ENCODE data around the gene B3GLCT. TPM values are rescaled to one million over a fixed set of nuclear protein-coding genes. Genes with fewer than 3 reads are reported as not detected.

The B3GLCT gene
- total and polyA plus RNA-seq, 9 donors, result 4.1 to 10.8 (median 7.9) TPM

DNA sequence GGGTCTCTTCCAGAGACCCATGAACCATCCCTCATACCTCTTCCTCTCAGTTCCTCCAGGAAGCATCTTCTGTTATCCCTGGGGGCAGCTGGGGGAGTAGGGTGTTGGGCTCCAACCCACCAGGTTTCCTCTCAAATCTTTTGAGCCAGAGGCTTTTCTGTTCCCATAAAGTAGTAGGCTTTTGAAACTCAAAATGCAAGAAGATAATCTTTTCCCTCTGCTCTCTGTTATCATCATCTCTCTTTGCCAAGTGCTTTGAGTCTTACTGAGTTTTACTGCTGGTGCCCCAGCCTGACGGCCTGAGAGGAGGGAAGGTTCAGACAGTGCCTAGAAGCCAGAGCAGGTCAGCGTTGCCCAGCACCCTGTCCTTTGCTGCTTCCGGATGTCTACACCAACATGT lies 157.2 kb downstream of the B3GLCT start:
- 60 to 71% (median 68%) methylated on average over 3 of the region's 3 CpGs for WGBS, 3 donors
- H3K36me3 ChIP-seq, result no peaks in the 10 kb centered on the region
- TF ChIP-seq, protein P1, sequence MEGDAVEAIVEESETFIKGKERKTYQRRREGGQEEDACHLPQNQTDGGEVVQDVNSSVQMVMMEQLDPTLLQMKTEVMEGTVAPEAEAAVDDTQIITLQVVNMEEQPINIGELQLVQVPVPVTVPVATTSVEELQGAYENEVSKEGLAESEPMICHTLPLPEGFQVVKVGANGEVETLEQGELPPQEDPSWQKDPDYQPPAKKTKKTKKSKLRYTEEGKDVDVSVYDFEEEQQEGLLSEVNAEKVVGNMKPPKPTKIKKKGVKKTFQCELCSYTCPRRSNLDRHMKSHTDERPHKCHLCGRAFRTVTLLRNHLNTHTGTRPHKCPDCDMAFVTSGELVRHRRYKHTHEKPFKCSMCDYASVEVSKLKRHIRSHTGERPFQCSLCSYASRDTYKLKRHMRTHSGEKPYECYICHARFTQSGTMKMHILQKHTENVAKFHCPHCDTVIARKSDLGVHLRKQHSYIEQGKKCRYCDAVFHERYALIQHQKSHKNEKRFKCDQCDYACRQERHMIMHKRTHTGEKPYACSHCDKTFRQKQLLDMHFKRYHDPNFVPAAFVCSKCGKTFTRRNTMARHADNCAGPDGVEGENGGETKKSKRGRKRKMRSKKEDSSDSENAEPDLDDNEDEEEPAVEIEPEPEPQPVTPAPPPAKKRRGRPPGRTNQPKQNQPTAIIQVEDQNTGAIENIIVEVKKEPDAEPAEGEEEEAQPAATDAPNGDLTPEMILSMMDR (IDR thresholded peaks at IDR 0.05), result no peak
- H3K27me3 ChIP-seq, result no peaks in the 10 kb centered on the region
- no peaks in the 10 kb centered on the region for H3K4me1 ChIP-seq (ENCODE audit: insufficient read depth)
- H3K4me3 ChIP-seq, result no peak overlapping the region
- intact Hi-C loops (cut with DNase I), result no loop called here
- no peak for DNase-seq
- H3K27ac ChIP-seq, result no peak overlapping the region
- peaks cover 0 to 4% of the 10 kb centered on the region in 2 donors for H3K9me3 ChIP-seq

DNA sequence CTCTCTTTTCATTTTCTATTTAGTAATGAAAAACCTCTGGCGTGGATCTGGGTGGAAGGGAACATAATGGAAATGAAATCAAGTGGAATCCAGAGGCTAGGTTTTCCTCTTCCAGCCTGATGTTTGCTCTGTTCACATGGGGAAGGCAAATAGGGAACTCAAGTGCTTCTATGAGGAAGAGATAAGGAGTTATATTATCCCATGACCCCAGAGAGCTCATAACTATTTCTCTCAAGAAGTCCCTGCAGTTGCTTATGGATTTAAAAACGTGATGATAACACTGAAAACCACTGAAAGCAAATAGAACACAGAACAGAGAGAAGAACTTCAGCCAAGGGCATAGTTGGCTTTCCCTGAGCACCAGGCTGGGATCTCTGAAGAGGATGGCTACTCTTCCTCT lies 157.8 kb downstream of the B3GLCT start:
- no peaks in the 10 kb centered on the region for H3K27me3 ChIP-seq

DNA sequence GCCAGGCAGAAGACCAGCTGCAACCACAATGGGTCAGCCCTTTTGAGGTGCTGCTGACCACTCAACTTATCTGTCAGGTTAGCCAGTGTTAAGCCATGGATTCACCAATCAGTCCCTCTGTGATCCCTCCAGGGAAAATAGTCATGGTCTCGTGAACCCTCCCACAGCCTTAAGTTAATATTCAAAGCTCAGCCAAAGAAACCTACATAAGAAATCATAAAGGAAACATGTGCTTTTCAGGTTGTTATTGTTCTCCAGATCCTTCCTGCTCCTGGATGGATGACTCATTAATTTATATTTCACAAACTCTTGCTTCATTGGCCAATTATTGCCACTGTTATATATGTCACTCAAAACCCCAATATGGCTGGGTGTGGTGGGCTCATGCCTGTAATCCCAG lies 161.9 kb downstream of the B3GLCT start:
- H3K9me3 ChIP-seq, result no peaks in the 10 kb centered on the region
- H3K4me3 ChIP-seq, result no peak overlapping the region
- whole genome bisulfite sequencing, 3 donors, result 88 to 93% (median 91%) methylated on average over 1 of the region's 1 CpG
- H3K36me3 ChIP-seq, result no peaks in the 10 kb centered on the region
- no peak for DNase-seq
- H3K27ac ChIP-seq, result no peak overlapping the region
- H3K4me1 ChIP-seq (ENCODE audit: insufficient read depth), result no peaks in the 10 kb centered on the region
- no peaks in the 10 kb centered on the region for H3K27me3 ChIP-seq
- intact Hi-C loops (cut with DNase I), result no loop called here
- TF ChIP-seq, protein P1 (IDR thresholded peaks at IDR 0.05), result no peak
- TF ChIP-seq POLR2A (IDR thresholded peaks at IDR 0.05) (no peak), EP300 (IDR thresholded peaks at IDR 0.05) (no peak)

More for the DNA sequence above, 157.8 kb downstream of the B3GLCT start:
- WGBS, 3 donors, result 32 to 42% (median 38%) methylated on average over 2 of the region's 2 CpGs
- TF ChIP-seq, protein P1 (IDR thresholded peaks at IDR 0.05), result no peak
- TF ChIP-seq POLR2A (IDR thresholded peaks at IDR 0.05) (no peak), EP300 (IDR thresholded peaks at IDR 0.05) (no peak)
- H3K4me3 ChIP-seq, result no peak overlapping the region
- no peak overlapping the region for H3K27ac ChIP-seq
- no peaks in the 10 kb centered on the region for H3K4me1 ChIP-seq (ENCODE audit: insufficient read depth)
- intact Hi-C loops (cut with DNase I), result no loop called here
- no peak for DNase-seq
- H3K36me3 ChIP-seq, result no peaks in the 10 kb centered on the region
- peaks cover 0 to 4% of the 10 kb centered on the region in 2 donors for H3K9me3 ChIP-seq

DNA sequence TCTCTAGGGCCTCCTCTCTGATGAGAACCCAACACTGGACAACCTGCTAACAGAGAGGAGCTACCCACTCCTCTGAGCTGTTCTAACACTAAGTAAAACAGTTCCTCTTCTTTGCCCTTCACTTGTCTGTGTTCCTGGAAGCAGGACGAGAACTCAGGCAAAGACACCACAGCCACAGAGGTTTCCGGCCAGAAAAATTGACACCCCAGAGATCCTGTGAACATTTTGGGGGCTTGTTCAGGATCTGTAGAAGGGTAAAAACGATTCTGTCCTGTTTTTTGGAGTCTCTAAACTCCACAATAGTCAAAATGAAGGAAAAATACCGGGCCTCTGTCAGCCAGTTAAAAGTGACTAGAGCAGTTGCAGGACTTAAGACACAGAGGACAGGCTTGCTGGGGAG lies 165.9 kb downstream of the B3GLCT start:
- no peak overlapping the region for H3K27ac ChIP-seq
- H3K9me3 ChIP-seq, result no peaks in the 10 kb centered on the region
- no peaks in the 10 kb centered on the region for H3K36me3 ChIP-seq
- H3K4me3 ChIP-seq, result no peak overlapping the region
- H3K4me1 ChIP-seq (ENCODE audit: insufficient read depth), result no peaks in the 10 kb centered on the region
- TF ChIP-seq POLR2A (IDR thresholded peaks at IDR 0.05) (no peak), EP300 (IDR thresholded peaks at IDR 0.05) (no peak)
- TF ChIP-seq, protein P1 (IDR thresholded peaks at IDR 0.05), result no peak
- H3K27me3 ChIP-seq, result no peaks in the 10 kb centered on the region
- DNase-seq, result no peak
- intact Hi-C loops (cut with DNase I), result no loop called here
- 73 to 81% (median 77%) methylated on average over 4 of the region's 4 CpGs for WGBS, 3 donors

DNA sequence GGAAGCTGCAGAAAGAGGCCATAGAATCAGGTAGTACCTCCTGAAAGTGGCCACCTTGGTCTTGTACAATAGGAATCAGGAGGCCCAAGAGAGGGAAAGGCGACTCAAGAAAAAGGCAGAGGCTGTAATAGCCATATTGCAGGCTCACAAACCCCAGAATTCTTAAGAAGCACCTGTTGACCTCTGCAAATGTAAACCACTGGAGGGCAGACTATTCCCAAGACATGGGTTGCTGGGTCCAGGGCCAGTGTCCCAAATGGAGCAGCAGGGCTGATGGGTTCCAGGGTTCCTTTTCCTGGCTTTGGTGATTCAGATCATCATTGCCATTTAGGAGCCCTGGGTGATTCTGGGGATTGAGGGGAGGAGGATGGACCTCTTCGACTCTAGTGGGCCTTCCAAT lies 167.6 kb downstream of the B3GLCT start:
- Histone ChIP-seq H3K36me3 (no peaks in the 10 kb centered on the region), H3K27ac (no peak overlapping the region), H3K4me3 (no peak overlapping the region), H3K4me1 (ENCODE audit: insufficient read depth) (no peaks in the 10 kb centered on the region), H3K27me3 (no peaks in the 10 kb centered on the region), H3K9me3 (no peaks in the 10 kb centered on the region)
- 86 to 96% (median 92%) methylated on average over 2 of the region's 2 CpGs for WGBS, 3 donors
- no peak for TF ChIP-seq POLR2A (IDR thresholded peaks at IDR 0.05)
- TF ChIP-seq, protein P1 (IDR thresholded peaks at IDR 0.05), result no peak
- no peak for TF ChIP-seq EP300 (IDR thresholded peaks at IDR 0.05)
- no peak for DNase-seq
- intact Hi-C loops (cut with DNase I), result no loop called here

Data from ovary (tissue), 9 donors.